ENCODE measurements around the gene TMEM19. TPM values are rescaled to one million over a fixed set of nuclear protein-coding genes. Genes with fewer than 3 reads are reported as not detected.

Gene TMEM19
- polyA plus RNA-seq, 1 of the 3 experiments (the other 2 are of a cell fraction) = 12.6 TPM

DNA sequence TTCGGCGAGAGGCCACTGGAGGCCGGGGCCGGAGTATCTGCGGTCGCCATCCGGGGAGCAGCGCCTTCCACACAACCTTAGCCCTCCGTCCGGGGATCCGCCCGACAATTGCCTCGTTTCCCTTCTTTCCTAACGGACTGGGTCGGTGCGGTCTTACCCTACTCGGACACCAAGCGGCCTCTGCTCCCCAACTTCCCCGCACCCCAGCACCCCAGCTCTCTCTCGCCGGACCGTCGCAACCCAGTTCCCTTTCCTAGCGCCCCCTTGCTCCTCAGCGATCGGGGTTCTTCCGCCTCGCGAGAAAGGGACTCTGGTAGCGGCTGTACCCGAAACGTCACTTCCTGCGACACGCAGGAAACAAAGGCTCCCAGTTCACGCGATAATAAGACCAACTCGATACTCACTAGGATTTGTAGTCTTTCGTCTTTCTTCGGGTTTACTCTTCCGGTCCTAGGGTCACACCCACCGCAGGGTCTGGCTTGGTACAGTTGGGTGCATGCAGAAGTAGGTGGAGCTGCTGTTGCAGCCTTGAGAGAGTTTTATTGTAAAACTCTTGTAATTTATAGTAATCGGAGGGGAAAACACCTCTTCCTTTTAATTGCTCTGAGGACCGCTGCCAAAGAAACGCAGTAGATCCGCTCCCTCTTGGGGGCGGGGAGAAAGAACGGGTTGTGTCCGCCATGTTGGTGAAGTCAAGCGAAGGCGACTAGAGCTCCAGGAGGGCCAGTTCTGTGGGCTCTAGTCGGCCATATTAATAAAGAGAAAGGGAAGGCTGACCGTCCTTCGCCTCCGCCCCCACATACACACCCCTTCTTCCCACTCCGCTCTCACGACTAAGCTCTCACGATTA, 22.1 kb upstream of the TMEM19 start, which contains the start of the genes THAP2 and ZFC3H1 (continued):
- TF ChIP-seq TAF1 (IDR thresholded peaks at IDR 0.05; ENCODE audit: borderline replicate concordance, low read depth, low read length) (peak; percentile 80), MAX (IDR thresholded peaks at IDR 0.05; ENCODE audit: low read depth) (peak; percentile 50), SMC3 (IDR thresholded peaks at IDR 0.05; ENCODE audit: low read depth, low read length) (no peak), RXRA (IDR thresholded peaks at IDR 0.05; ENCODE audit: borderline replicate concordance, low read depth) (no peak), POLR2AphosphoS5 (IDR thresholded peaks at IDR 0.05; ENCODE audit: low read depth, low read length) (peak; percentile 96), MXI1 (IDR thresholded peaks at IDR 0.05; ENCODE audit: low read depth, low read length) (peak; percentile 93; the same call in 1 of the 2 replicates), EP300 (IDR thresholded peaks at IDR 0.05; ENCODE audit: borderline replicate concordance in 1 of 2, low read depth in 1 of 2, low read length in 1 of 2) (peak in 1 of 2 experiments; percentile 38; a peak in 2 of 4 replicates), JUND (IDR thresholded peaks at IDR 0.05) (no peak), FOSL2 (IDR thresholded peaks at IDR 0.05; ENCODE audit: borderline replicate concordance, low read depth) (no peak), ELF1 (IDR thresholded peaks at IDR 0.05) (peak; percentile 86), NFIC (IDR thresholded peaks at IDR 0.05; ENCODE audit: borderline replicate concordance) (no peak)
- TF ChIP-seq, protein P1, sequence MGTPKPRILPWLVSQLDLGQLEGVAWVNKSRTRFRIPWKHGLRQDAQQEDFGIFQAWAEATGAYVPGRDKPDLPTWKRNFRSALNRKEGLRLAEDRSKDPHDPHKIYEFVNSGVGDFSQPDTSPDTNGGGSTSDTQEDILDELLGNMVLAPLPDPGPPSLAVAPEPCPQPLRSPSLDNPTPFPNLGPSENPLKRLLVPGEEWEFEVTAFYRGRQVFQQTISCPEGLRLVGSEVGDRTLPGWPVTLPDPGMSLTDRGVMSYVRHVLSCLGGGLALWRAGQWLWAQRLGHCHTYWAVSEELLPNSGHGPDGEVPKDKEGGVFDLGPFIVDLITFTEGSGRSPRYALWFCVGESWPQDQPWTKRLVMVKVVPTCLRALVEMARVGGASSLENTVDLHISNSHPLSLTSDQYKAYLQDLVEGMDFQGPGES (IDR thresholded peaks at IDR 0.05; ENCODE audit: low read depth, low read length) = no peak

DNA sequence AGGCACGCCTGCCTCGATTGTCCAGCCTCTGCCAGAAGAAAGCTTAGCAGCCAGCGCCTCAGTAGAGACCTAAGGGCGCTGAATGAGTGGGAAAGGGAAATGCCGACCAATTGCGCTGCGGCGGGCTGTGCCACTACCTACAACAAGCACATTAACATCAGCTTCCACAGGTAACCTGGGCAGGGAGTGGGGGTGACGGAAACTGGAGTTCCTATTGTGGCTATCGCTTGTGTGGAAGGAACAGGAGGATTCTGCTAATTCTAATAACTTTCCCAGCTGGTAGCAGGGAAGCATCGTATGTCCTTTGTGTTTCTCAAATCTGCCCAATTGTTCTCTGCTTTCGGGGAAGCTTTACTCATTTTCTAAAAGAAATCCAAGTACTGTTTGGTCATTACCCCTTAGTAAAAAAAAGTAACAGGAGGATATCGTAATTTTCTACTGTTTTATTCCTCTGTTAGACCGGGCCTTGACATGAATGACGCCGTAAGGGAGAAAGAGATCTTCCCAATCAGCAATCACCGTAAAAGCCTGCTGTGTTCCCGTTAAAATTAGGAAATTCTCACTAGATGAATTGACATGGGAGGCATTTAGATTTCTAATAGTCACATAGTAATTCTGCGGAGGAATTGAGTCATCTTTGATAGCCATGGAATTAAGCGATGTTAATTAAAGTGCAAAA, 21.3 kb upstream of the TMEM19 start:
- 3% methylated on average over 20 of the region's 20 CpGs for WGBS (ENCODE audit: low lambda C conversion rate)

More for the DNA sequence above, 21.3 kb upstream of the TMEM19 start:
- H3K9me3 ChIP-seq = no peaks in the 10 kb centered on the region
- no peaks in the 10 kb centered on the region for H3K27me3 ChIP-seq (ENCODE audit: insufficient read depth)
- peak overlapping the region; percentile 88 for H3K9ac ChIP-seq
- H3F3A ChIP-seq (replicated peaks; ENCODE audit: insufficient read depth) = peaks cover 10% of the 10 kb centered on the region
- TF ChIP-seq TAF1 (IDR thresholded peaks at IDR 0.05; ENCODE audit: borderline replicate concordance, low read depth, low read length) (no peak), EP300 (IDR thresholded peaks at IDR 0.05; ENCODE audit: borderline replicate concordance in 1 of 2, low read depth in 1 of 2, low read length in 1 of 2) (no peak; a peak in 1 of 4 replicates), JUND (IDR thresholded peaks at IDR 0.05) (no peak), PBX3 (IDR thresholded peaks at IDR 0.05) (no peak), MEF2A (IDR thresholded peaks at IDR 0.05; ENCODE audit: borderline replicate concordance, low read depth) (no peak), SIN3A (IDR thresholded peaks at IDR 0.05; ENCODE audit: borderline replicate concordance, low read depth, low read length) (no peak), GATA2 (CRISPR knock-in tag; IDR thresholded peaks at IDR 0.05) (no peak)
- TF ChIP-seq, protein P2, sequence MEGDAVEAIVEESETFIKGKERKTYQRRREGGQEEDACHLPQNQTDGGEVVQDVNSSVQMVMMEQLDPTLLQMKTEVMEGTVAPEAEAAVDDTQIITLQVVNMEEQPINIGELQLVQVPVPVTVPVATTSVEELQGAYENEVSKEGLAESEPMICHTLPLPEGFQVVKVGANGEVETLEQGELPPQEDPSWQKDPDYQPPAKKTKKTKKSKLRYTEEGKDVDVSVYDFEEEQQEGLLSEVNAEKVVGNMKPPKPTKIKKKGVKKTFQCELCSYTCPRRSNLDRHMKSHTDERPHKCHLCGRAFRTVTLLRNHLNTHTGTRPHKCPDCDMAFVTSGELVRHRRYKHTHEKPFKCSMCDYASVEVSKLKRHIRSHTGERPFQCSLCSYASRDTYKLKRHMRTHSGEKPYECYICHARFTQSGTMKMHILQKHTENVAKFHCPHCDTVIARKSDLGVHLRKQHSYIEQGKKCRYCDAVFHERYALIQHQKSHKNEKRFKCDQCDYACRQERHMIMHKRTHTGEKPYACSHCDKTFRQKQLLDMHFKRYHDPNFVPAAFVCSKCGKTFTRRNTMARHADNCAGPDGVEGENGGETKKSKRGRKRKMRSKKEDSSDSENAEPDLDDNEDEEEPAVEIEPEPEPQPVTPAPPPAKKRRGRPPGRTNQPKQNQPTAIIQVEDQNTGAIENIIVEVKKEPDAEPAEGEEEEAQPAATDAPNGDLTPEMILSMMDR (IDR thresholded peaks at IDR 0.05) = no peak
- peak overlapping the region; percentile 76 for H3K4me2 ChIP-seq
- peak overlapping the region; percentile 88 to 99 for H3K27ac ChIP-seq (ENCODE audit: low read depth in 2 of 2, low read length in 1 of 2)
- H3K9me2 ChIP-seq = no peaks in the 10 kb centered on the region
- no peak for DNase-seq
- ChIA-PET POLR2A (interaction anchor here (0.6 to 2.9 kb wide), 8 partner anchors 16 to 477 kb away, joined by 3 to 38 read pairs (median 3); partner anchors contain the start of genes RAB21 and TMEM19), CTCF (interaction anchor here (1.3 to 2.8 kb wide), 2 partner anchors 22 to 30 kb away, joined by 4 to 18 read pairs; partner anchors contain the start of gene TMEM19)
- H3K36me3 ChIP-seq (replicated peaks in 1 of 2; ENCODE audit: control insufficient read depth in 1 of 2, insufficient read depth in 2 of 2, low read length in 1 of 2) = peaks cover 11 to 17% of the 10 kb centered on the region in 2 experiments
- H3K4me3 ChIP-seq (ENCODE audit: low read depth in 2 of 2, low read length in 1 of 2) = peak overlapping the region; percentile 85 to 98
- peaks cover 5 to 12% of the 10 kb centered on the region in 2 experiments; a peak in 3 of 4 replicates for H3K4me1 ChIP-seq (ENCODE audit: control insufficient read depth in 1 of 2, insufficient read depth in 2 of 2, low read depth in 1 of 2, low read length in 1 of 2)
- peak overlapping the region; percentile 95 for H2AFZ ChIP-seq (ENCODE audit: low read depth)
- H4K20me1 ChIP-seq (ENCODE audit: insufficient read depth) = peaks cover 30% of the 10 kb centered on the region
- H3K79me2 ChIP-seq (ENCODE audit: insufficient read depth) = peaks cover 60% of the 10 kb centered on the region

Measured in SK-N-SH (cell line).